Colonic mucosa (tissue), 4 donors: ENCODE results near the gene KIF6. TPM values are rescaled to one million over a fixed set of nuclear protein-coding genes. Genes with fewer than 3 reads are reported as not detected.

Experiments used
- DNase-seq: peaks from one replicate; pipeline ENCODE4 v3.0.0-alpha.2; 2020
- H3K27ac ChIP-seq: fragments of 200-600 bp; one replicate; pipeline ENCODE4 v1.8.0; 2021
- H3K27me3 ChIP-seq: fragments of 200-600 bp; one replicate; pipeline ENCODE4 v1.8.0; 2021
- H3K36me3 ChIP-seq: fragments of 200-600 bp; one replicate; pipeline ENCODE4 v1.8.0; 2021
- H3K4me1 ChIP-seq: fragments of 200-600 bp; one replicate; pipeline ENCODE4 v1.8.0; 2021; ENCODE audit warnings: mild to moderate bottlenecking
- H3K4me3 ChIP-seq: fragments of 200-600 bp; one replicate; pipeline ENCODE4 v1.8.0; 2021
- H3K9ac ChIP-seq, 2 donors: one replicate each; pipeline ENCODE4 v1.7.0; 2013; ENCODE audit warnings: control low read depth in 2 of 2, low read depth in 2 of 2, low read length in 2 of 2
- H3K9me3 ChIP-seq: fragments of 200-600 bp; one replicate; pipeline ENCODE4 v1.8.0; 2021
- intact Hi-C: fragments of 100-400 bp; cut with DNase I; formaldehyde crosslinking; loops from one replicate; pipeline ENCODE4 v1.14.1; 2022
- total RNA-seq, 2 donors: library from RNA; stranded (reverse); fragmentation: NEBNext Ultra II Directional in 1 of 2; extraction: Animal tissue kit (Norgen Biotek cat#: 25700) in 1 of 2; gene quantifications; one replicate each; pipeline ENCODE4 v1.2.1, GENCODE V29; 2021
- TF ChIP-seq, protein P1 (sequence below): fragments of 200-600 bp; IDR thresholded peaks from one replicate; pipeline ENCODE4 v1.8.0; 2022; ENCODE audit warnings: antibody characterized with exemption, mild to moderate bottlenecking
- donor health status: healthy.
- donor health status: DM: no; HTN: no; CAD: no.
- donor health status: DM: no; HTN: no; CAD: no.

KIF6 gene
- total RNA-seq, 2 donors from 2014 or later: 0.08 to 0.17 TPM

DNA sequence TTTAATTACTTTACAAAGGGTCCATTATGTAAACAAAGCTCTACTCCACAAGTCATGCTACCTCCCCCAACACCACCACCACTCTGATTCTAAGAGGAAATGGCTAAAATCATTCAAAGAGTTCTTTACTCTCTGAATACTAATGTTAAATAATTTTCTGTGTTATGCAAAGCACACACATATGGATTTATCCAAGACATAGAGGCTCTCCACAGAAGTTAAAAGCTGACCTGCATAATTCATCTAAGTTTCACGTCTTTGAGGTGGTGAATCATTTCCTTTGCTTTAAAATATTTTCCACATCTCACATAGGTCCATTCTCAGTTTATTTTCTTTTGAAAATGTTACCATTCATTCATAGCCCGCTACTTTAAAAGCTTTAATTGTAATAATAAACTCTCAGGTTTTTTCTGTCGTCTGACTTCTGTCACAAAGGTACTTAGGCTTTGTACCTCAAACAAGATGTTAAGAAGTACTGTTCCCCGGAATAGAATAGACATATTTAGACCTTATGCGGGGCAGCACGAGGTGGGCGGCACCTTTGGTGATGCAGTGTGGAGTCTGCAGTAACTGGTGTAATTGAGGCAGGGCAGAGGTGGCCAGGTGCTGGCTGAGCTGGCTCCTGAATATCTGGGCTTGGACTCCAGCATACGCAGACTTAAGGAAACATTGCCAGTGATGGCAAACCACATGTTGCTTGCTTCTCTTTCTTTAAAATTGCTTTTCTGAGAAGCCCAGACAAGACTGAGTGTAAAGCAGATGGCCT lies 55.8 kb downstream of the KIF6 start:
- no peaks in the 10 kb centered on the region for H3K9me3 ChIP-seq
- no peaks in the 10 kb centered on the region for H3K36me3 ChIP-seq

DNA sequence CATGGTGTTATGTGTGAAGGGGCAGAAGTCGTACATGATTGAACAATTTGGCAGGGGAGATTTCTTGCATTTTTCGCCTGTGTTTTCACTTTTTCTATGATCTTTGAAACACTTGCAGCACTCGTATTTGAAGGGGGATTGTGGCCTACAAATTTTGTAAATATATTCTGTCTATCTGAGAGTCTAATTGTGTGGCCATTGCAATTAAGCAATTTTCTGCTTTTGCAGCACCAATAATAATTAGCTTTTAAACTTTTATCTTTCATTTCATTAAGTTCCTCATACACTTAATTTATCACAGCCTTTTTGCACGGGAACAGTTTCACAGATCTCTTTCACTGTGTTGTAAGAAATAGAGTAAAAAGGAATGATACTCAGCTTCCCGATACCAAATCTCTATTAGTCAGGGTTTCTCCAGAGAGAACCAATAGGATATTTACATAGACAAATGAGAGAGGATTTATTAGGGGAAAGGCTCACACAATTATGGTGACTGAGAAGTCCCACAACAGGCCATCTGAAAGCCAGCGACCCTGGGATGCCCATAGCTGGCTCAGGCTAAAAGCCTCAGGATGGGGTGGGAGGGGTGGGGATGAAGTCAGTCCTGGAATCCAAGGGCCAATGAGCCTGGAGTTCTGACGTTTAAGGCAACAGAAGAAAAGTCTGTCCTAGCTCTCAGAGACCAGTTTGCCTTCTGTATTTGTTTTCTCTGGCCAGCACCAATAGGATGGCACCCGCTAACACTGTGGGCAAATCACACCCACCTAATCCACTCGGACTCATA lies 58.3 kb downstream of the KIF6 start:
- Histone ChIP-seq H3K27me3 (no peaks in the 10 kb centered on the region), H3K27ac (no peak overlapping the region), H3K9me3 (no peaks in the 10 kb centered on the region), H3K36me3 (no peaks in the 10 kb centered on the region), H3K4me1 (no peaks in the 10 kb centered on the region), H3K9ac (no peak overlapping the region), H3K4me3 (no peak overlapping the region)
- TF ChIP-seq, protein P1, sequence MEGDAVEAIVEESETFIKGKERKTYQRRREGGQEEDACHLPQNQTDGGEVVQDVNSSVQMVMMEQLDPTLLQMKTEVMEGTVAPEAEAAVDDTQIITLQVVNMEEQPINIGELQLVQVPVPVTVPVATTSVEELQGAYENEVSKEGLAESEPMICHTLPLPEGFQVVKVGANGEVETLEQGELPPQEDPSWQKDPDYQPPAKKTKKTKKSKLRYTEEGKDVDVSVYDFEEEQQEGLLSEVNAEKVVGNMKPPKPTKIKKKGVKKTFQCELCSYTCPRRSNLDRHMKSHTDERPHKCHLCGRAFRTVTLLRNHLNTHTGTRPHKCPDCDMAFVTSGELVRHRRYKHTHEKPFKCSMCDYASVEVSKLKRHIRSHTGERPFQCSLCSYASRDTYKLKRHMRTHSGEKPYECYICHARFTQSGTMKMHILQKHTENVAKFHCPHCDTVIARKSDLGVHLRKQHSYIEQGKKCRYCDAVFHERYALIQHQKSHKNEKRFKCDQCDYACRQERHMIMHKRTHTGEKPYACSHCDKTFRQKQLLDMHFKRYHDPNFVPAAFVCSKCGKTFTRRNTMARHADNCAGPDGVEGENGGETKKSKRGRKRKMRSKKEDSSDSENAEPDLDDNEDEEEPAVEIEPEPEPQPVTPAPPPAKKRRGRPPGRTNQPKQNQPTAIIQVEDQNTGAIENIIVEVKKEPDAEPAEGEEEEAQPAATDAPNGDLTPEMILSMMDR: no peak
- intact Hi-C loops: no loop called here
- no peak for DNase-seq

More for the DNA sequence above, 55.8 kb downstream of the KIF6 start:
- Histone ChIP-seq H3K4me3 (no peak overlapping the region), H3K9ac (no peak overlapping the region), H3K27ac (no peak overlapping the region), H3K4me1 (no peaks in the 10 kb centered on the region), H3K27me3 (no peaks in the 10 kb centered on the region)
- TF ChIP-seq, protein P1: no peak
- intact Hi-C loops: no loop called here
- DNase-seq: no peak

DNA sequence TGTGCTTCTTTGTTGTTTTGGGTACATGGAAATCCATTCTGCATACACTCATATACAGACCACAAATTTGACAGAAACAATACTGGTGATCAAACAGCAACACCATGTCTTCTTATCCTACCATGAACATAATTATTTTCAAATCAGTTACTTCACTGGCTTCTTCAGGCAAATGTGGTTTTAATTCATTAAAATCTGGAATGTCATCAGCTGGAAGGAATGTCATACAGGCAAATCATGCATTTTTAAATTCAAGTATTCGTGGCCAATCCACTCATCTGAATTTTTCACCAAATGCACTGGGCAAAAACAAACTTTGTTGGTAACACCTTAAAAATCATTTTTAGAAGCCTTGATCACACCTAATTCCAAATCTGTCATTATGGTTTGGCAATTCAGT lies 59.3 kb downstream of the KIF6 start:
- Histone ChIP-seq H3K4me1 (no peaks in the 10 kb centered on the region), H3K27ac (no peak overlapping the region), H3K9ac (no peak overlapping the region), H3K4me3 (no peak overlapping the region), H3K36me3 (no peaks in the 10 kb centered on the region), H3K27me3 (no peaks in the 10 kb centered on the region), H3K9me3 (no peaks in the 10 kb centered on the region)
- intact Hi-C loops: no loop called here
- TF ChIP-seq, protein P1: no peak
- DNase-seq: no peak

DNA sequence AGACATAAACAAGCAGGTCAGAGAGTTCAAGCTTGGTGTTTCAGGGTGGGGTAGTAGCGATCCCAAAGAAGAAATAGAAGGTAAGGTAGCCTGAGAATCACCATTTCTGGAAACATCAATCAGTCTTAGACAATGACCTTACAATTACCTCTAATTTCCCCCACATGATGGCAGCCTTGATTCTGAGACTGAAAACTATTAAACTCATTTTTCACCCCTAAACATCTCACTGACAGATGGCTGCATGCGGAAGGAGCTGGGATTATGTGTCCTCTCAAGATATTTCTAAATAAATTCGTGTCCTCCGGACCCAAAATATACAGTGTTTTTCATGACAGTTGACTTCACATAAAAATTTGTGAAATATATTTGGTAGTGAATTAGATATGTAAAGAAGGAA lies 61.0 kb downstream of the KIF6 start:
- H3K9ac ChIP-seq: no peak overlapping the region
- DNase-seq: no peak
- intact Hi-C loops: no loop called here
- H3K27ac ChIP-seq: no peak overlapping the region
- no peaks in the 10 kb centered on the region for H3K9me3 ChIP-seq
- TF ChIP-seq, protein P1: no peak
- no peaks in the 10 kb centered on the region for H3K27me3 ChIP-seq
- no peaks in the 10 kb centered on the region for H3K36me3 ChIP-seq
- H3K4me3 ChIP-seq: no peak overlapping the region
- H3K4me1 ChIP-seq: no peaks in the 10 kb centered on the region

DNA sequence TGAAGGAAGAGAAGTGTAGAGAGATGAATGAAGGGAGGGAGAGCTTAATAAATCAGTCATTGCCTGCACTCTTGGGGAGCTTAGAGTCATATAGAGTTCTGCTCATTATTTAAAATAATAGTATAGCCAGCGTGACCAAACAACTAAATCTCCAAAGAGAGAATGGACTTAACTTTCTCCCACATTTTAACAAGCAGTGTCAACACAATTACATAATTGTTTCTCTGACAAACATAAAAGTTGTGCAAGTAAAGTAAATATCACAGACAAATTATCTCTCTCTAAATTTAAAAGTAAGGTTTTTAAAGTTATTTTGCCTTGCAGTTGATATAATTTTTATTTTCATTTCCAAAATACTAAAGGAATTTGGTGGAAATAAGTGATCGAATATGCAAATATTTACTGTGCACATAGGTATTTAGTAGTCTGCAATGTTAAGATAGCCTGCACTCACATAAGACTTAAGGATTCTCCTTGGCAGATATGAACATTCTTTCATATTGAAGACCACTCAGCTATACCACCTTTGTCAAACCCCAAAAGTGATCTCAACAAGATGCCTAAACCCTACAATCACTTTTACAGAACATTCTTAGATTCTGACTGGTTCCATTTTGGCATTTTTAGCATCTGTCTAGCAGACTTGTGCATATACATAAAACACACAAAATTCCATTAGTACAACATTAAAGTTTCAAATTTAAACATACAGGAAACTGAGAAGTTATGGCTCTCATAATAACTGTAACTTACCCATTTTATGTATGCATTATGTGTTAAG lies 67.7 kb downstream of the KIF6 start:
- TF ChIP-seq, protein P1: no peak
- Histone ChIP-seq H3K9me3 (no peaks in the 10 kb centered on the region), H3K4me3 (no peak overlapping the region), H3K4me1 (no peaks in the 10 kb centered on the region), H3K27me3 (no peaks in the 10 kb centered on the region), H3K27ac (no peak overlapping the region), H3K36me3 (no peaks in the 10 kb centered on the region), H3K9ac (no peak overlapping the region)
- intact Hi-C loops: no loop called here
- DNase-seq: no peak
